NCI-H1930 (cell line): ENCODE measurements around the gene MGLL.

Source experiments
- DNase-seq, 2 experiments: peaks; one replicate each; lab custom pipeline; 2025; lab: John Stamatoyannopoulos, UW

MGLL gene

DNA sequence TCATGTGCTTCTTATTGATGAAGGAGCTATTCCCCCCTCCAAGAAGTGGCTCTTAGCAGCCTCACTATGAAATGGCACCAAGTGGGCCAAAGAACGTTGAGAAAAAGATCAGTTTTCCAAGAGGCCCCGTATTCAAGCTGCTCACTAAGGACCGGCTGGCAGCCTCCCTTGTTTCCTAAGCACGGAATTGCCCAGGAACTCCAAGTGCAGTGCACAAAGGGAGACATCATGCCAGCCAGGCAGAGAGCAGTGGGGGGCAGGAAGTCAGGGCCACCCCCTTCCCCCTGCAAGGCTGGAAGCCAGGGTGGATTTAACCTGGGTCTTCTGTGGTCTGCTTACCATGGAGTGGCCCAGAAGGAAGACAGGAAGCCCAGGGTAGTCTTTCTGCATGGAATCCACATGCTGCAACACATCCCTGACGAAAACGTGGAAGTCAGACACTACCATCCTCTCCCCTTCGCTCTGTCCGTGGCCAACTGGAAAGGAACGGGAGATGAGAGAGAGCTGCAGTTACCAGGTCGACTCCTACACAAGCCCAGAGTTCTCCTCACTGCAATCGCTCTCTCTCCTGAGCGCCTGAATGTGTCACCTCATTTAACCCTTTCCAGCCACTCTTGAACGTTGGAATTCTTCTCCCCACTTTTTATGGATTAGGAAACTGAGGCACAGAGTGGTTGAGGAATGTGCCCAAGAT, 100.1 kb downstream of the MGLL start:
- no peak for DNase-seq

DNA sequence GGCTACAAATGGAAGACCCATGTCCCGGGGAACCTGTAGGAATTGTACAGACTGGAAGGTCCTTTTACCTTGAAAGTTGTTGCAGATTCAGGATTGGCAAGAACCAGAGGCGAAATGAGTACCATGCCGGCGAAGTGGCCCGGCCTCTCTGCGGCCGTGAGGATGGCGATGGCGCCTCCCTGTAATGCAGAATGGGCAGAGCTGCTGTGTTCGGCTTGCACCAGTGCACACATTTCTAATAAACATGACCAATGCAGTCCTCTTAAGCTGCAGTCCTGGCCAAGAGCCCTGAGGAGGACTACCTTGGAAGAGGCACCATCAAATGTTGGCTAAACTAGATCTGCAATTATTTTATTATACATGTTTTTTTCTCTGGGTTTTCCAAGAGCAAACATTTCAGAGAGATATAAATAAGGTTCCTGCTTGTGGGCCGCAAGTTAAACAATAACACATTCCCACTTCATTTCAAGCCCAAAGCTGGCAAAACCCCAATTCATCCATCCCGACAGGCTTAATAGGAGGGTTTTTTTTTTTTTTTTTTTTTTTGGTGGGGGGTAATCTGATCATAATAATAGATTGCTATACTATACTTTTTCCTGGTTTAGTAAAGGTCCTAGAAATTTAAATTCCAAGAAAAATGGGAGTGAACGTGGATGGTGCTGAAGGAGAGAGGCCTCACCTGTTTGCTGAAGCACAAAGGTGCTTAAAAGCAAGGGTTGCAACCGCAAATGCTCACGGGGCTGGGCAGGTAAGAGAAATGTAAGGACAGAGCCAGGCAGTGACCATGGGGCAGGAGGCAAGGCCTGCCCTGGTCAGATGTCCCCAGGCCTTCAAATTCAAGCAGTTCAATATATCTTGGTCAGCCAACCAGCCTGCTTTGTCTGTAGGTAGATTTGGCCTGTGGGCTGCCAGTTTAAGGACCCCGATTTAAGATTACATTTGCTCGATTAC, 101.1 kb downstream of the MGLL start:
- DNase-seq = no peak

DNA sequence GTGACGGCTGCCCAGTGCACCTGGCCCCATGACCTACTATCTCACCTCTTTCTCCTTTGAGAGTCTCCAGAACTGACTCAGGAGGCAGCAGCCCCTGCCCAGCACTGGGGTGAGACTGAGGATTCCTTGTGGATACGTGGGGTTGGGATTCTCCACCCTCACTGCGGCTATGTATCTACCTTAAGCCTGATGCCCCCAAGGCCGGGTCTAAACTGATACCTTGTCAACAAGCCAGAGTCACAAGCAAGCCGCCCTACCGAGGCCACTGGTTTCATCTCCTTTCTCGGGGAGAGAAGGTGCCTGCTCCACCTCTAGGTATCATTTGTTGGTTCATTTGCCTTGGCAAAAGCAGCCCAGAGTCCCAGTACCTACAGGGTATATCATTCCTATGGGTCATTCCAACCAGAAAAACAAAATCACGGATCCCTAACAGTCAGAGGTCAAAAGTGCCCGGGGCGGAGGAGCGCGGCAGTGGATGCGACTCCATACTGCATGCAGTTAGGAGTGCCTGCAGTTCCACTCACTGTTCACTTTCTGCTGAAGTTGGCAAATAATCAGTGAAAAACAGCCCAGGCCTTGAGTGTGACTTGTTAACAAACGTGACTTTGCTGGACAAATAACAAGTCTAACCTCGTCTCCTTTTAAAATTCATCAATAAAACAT, 102.0 kb downstream of the MGLL start:
- DNase-seq = no peak

DNA sequence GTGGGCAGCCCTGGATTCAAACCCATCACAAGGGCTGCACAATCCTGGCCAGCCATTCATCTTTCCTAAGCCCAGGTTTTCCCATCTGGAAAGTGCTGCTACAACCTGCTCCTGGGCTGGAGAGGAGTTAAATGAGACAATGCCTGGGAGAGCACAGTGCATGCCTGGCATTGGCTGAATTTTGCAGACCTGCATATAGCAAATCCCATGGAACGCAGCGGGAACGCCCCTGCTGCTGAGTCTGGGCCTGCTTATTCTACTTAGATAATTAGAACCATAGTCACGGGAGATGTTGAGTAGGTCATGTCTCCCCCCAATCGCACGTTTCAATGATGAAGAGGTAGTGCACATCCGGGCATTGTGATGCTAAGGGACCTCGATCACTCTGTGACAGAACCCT, 102.9 kb downstream of the MGLL start:
- no peak for DNase-seq

DNA sequence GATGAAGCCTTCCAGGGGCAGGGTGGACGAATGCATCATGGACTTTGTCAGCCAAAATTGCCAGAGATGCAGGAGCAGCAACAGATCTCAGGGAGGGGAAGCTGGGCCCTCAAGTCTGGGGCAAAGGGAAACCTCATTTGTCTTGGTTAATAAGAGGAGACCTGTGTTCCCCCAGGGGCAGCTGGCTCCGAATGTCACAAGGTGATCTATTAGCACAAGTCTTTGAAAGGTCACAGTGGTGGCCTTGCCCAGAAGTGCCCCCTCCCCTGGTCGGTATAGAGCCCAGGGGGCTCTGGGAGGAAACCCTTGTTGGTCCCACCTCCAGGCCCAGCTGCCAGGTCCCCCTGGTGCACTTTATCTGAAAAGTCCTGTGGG, 103.4 kb downstream of the MGLL start:
- DNase-seq = no peak

DNA sequence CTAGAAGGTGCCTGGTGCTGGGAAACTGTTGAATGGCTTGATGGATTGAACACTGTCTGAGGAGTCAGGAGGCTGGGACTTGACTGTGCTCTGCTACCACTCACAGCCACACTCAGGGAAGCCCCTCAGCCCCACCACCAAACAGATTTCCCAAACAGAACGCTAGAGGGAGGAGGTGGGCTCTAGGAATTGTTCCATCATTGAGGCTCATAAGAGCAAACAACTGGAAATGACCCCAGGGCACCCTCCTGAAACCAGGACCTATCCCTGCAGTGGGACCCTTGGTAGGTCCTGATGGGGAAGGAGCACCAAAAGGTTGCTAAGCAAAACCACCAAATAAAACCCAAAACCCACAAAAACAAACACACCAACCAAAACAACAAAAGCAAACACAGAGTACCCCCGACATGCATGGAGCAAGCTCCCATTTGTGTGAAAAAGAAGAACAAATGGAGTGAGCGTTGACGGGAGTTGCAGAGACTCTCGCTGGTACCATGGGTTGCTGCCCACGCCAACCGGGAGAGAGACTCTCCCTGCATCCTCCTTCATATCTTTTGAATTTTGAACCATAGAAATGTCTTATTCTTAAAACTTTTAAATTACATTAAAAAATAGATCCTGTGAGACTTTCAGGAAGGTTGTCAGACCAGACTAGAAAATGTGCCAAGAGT, 103.9 kb downstream of the MGLL start:
- DNase-seq = no peak

DNA sequence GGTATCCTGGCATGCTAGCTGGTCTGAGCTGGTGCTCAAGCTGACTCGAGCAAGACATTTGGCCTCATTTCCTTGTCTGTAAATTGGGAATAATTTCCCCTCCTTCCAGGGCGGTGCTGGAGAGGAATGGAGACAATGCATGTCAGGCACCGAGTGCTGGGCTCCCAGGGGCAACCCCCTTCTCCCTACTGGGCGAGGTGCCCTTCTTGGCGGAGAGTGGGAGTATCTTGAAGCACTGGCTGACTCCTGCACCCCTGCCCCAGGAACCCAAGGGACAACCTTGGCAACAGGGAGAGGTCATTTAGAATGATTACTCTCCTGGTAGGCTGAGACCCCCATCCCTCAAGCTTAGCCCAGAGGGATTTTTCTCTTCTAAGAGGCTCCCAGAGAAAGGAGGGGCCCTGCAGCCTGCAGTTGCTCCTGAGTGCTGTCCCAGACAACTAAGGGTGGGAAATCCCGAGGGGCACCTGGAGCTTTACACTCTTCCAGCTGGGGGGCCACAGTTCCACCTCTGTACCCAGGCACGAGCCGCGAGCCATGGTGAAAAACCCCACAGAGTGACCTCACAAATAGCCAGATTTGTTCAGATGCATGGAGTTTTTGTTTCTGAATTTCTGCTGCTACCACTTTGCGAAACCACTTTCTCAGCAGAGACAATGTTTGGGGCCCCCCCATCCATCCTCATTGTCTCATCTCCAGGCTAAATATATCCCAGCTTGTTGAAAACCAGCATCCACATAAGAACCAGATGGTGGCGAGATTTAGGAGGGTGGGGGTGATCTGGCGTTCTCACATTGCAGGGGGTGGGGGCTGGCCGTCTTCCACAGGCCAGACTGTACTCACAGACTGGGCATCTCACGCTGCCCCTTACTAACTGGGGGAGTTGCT, 104.7 kb downstream of the MGLL start:
- no peak for DNase-seq

DNA sequence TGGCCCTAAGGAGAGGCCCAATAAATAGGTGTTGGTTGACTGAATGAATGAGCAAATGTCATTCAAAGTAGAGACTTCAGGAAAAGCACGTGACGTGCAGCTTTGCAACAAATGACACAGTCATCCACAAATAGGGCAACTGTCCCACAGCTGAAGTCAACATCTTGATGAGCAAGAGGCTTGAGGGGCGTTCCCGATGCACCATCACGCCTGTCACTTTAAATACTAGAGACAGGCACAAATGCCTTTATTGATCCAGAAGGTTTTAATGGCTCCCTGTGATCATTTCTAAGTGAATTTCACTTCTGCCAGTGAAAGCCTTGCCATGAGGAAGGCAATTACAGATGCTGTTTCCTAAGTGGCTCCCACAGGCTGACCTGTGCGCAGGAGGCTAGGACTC, 105.9 kb downstream of the MGLL start:
- no peak for DNase-seq

DNA sequence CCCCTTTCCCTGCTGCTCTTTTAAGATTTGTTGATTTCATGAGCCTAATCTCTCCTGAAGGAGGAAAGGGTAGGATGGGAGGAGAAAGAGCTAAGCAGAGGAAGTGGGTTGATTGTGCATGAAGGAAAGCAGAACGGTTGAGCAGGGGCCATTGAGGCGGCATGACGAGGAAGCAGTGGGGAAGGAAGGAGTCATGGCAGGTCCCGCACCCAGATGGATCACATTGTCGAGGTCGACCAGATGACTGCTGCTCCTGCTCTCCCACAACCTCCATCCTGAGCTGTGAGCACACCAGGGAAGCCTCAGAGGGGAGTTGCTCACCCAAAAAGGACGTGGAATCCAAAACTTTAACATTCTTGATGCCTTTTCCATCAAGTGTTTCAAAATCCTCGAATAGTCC, 106.8 kb downstream of the MGLL start:
- no peak for DNase-seq

DNA sequence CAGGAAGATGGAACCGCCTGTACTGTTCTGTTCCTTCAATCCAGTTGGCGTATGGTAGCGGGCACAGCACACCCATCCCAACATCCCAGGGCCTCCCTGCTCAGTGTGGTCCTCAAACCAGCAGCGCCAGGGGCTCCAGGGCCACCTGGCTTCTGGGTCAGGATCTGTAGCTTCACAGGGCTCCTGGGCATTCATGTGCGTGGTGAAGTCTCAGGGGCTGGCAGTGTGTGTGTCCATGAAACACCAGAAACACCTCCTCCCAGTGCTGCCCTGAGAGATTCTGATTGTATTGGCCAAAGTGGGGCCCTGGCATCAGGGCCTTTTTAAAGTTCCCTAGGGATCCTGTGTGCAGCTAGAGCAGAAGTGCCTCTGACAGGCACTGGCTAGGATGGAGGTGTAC, 107.4 kb downstream of the MGLL start:
- DNase-seq = no peak

DNA sequence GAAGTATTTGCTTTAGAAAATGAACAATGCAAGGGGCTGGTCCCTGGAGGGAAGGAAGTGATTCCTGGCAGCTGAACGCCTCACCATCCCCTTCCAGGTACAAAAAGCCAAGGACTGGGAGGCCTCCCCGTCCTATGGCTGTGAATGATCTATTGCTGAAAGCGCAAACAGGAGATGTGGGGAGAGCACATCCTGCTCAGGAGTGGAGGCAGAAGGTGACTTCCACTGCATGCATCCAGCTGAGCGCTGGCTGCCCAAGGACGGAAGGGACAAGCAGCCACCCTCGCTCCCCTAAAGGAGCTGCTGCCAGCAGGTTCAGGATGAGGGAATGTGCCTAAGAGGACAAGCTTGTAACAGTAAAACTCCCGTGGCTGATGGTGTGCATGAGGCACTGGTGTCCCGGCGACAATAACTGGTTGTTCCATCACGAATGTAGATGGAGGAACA, 108.2 kb downstream of the MGLL start:
- no peak for DNase-seq

DNA sequence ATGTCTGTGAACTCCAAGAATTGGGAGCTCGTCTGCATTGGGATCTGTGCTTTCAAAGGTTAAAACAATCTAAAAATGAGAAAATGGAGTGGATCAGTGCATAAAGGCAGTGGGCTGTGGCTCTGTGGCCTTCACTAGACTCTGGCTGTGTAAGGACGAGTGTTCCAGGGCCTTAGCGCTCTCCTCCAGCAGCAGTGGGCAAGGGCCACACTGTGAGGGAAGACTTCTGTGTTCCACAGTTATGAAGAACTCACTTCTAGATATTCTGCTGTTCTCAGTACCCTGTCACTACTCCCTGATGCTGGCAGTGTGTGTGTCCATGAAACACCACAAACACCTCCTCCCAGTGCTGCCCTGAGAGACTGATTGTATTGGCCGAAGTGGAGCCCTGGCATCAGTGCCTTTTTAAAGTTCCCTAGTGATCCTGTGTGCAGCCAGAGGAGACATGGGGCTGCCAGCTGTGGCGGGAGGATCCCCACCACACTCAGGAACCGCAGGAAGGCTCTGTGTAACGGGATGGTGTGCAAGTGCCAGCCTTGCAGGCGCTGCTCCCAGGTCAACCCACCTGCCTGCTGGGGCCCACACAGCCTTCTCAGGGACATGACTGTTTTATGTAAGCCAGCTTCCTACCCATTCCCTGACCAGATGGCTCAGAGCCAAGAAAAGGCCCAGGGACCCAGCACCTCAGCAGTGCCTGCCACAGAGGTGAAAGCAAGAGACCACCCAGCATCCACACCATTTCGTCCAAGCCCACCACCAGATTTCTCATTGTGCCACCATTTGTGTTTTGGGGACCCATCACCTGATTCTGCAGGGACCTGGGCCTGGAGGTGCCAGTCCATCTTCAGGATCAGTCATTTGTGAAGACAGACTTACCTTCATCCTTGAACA, 109.2 kb downstream of the MGLL start:
- DNase-seq = no peak

DNA sequence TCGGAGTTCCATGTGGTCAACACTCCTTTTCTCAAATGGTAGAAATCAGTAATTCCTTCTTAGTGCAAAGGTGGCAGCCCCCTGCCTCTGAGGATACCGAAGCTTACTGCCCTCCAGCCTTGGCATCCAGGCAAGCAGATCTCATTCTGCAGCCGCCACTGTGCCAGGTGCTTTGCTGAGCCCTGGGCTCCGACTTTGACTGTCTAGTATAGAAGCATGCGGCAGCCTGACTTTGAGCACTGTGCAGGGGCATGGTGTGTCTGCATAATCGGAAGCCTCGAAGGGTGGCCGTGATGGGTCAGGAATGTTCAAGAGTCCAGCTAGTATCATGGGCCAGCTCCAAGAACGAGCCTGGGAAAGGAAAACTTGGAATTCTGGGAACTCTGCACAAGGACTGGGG, 109.9 kb downstream of the MGLL start:
- no peak for DNase-seq

DNA sequence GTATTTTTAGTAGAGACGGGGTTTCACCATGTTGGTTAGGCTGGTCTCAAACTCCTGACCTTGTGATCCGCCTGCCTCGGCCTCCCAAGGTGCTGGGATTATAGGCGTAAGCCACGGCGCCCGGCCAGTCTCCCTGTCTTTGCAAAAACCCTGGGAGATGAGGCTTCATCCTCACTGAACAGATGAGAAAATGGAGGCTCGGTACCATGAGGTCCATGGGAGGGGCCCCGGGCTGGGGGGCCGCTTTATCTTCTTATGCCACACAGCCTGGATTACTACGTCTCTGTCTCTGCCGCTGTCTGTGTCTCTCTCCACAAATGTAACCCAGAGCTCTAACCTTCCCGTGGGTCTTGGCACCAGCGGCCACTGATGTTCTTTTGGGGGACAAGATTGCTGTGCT, 110.4 kb downstream of the MGLL start:
- no peak for DNase-seq

DNA sequence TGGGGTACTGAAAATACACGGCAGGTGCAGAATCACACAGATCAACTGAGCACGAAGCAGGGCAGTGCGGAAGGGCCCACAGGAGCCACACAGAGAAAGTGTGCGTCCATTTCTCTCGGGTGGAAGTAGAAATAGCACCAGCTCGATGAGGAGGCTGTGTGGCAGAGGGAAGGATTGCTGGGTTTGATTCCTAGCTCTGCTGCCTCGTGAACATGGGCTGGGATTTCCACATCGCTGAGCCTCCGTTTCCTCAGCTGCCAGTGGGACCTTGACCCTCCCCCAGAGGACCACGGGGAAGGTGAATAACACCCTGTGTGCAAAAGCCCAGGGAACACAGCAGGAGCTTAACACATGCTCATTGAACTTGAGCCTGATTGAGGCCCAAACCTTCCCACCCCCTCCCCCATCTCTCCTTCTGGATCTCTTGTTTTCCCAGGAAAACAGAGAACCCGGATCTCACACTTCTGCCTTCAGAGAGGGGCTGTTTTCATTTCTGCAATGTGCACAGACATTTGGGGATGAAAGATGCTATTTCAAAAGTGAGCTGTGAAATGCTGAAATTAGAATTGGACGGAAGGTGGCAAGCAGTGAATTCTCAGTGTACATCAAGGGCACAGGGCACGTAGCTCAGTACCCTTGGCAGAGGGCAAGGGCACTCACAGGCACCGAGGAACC, 111.2 kb downstream of the MGLL start:
- no peak for DNase-seq

DNA sequence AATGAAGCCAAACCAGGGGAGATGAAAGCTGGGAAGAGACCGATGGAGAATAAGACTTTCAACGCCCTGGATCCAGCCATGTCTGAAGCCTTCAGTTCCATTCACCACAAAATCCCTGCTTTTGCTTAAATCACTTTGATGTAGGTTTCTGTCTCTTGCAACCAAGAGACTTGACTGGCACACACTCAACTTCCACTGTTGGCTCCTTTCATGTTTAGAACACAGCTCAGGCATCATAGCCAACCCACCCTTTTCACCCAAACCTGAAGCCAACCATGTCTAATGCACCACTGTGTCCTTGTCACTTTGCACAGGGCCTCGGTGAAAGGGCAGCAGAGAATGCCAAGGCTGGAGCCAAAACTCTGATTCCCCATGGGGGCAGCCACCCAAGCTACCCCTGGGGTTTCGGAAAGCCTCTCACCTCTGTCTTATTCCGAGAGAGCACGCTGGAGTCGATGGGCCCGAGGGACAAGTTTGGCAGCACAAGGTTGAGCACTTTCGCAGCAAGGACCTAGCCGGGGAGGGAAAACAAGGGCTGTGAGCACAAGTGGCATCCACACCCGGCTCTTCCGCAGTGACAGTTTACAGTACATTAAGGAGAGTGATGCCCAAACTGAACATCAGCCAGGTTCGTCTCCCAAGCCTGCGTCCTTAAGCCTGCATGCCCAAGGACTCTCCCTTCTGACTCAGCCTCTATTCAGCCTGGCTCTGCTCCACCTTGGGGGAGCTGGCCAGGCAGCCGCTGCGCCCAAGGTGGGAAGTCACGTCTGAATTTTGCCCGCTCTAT, 112.0 kb downstream of the MGLL start:
- DNase-seq = no peak

DNA sequence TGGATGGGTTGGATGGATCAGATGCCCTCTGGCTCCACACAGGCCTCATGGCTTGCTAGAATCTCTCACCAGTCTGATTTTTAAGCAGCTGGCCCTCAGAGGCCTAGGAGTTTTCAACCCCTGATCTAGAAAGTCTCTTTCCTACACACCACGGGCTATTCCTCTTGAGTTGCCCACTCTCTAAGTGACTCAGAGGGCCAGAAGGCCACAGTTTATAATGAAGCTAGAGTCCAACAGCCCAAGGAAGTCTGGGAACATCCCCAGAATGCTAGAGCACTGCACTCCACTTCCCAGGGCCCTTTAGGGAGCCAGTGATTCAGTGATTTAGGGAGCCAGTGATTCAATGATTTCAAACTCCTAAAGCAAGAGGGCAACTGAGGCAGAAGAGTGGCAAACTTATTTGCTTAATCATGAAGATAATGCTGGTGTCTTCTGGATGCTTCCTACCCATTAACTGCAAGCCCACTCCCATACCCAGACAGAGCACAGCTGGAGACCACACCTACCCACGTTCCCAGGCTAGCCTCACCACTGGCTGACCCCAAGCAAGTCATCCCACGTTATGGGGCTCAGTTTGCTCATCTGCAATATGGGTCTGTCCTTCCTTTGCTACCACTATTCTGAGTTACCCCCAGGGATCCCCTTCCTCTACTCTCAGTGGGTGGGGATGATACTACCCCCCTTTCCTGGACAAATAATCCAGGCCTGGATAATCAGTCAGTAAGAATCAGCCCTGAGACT, 112.8 kb downstream of the MGLL start:
- DNase-seq = no peak

DNA sequence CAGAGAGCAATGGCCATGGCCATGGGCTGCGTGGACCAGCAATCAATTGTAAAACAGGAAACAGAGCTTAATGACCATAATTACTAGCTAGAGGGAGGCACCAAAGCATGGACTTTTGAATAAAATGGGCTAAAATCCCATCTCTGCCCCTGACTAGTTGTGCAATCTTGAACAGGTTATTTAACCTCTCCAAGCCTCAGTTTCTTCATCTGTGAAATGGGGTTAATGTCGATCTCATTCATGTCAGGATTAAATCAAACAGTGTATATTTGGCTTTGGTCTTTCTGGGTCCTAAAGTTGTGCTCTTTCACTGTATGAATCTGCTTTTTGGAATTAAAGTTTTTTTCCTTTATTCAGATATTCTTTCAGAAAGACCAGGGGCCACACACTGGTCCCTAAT, 113.5 kb downstream of the MGLL start:
- no peak for DNase-seq
